Calu3 (cell line): ENCODE results near the gene NTRK2. TPM values are rescaled to one million over a fixed set of nuclear protein-coding genes. Genes with fewer than 3 reads are reported as not detected.

Source experiments
- BruUV-seq: library from RNA; stranded (reverse); fragments of 400-500 nt; replicated peaks from 2 replicates; lab custom pipeline; 2021; lab: Mats Ljungman, UMichigan
- CTCF ChIA-PET: fragments of 300-600 bp; sonication (Branson Sonifier 250); formaldehyde crosslinking; loops from one replicate; lab custom pipeline; 2022; ENCODE audit warnings: antibody characterized with exemption; lab: Charles Lee
- DNase-seq: peaks from one replicate; pipeline ENCODE4 v3.0.0; 2022
- H3K27ac Mint-ChIP-seq: one replicate; pipeline ENCODE4 v1.8.0; 2022; ENCODE audit warnings: mixed read lengths; ENCODE audit not compliant: unreplicated experiment
- H3K27me3 Mint-ChIP-seq: one replicate; pipeline ENCODE4 v1.8.0; 2022; ENCODE audit warnings: mixed read lengths; ENCODE audit not compliant: unreplicated experiment
- H3K36me3 Mint-ChIP-seq: one replicate; pipeline ENCODE4 v1.8.0; 2022; ENCODE audit warnings: mild to moderate bottlenecking, moderate library complexity, mixed read lengths; ENCODE audit not compliant: insufficient read depth, unreplicated experiment
- H3K4me1 Mint-ChIP-seq: one replicate; pipeline ENCODE4 v1.8.0; 2022; ENCODE audit warnings: mild to moderate bottlenecking, low read depth, mixed read lengths; ENCODE audit not compliant: unreplicated experiment
- H3K4me3 Mint-ChIP-seq: one replicate; pipeline ENCODE4 v1.8.0; 2022; ENCODE audit warnings: mild to moderate bottlenecking, low read depth, moderate library complexity, mixed read lengths; ENCODE audit not compliant: unreplicated experiment
- H3K9me3 Mint-ChIP-seq: one replicate; pipeline ENCODE4 v1.8.0; 2022; ENCODE audit warnings: low read depth, mixed read lengths; ENCODE audit not compliant: unreplicated experiment
- CTCF ChIP-seq: fragments of 200-600 bp; IDR thresholded peaks from one replicate; pipeline ENCODE4 v1.8.0; 2022; ENCODE audit warnings: antibody characterized with exemption; ENCODE audit not compliant: unreplicated experiment
- intact Hi-C: fragments of 100-400 bp; cut with micrococcal nuclease; formaldehyde crosslinking; loops from one replicate; pipeline ENCODE4 v1.10.0; 2022; ENCODE audit not compliant: unreplicated experiment
- total RNA-seq: library from RNA; stranded (reverse); gene quantifications from 2 replicates; pipeline ENCODE4 v1.2.3, GENCODE V29; 2022

Gene NTRK2
- total RNA-seq, 1 experiment from 2014 or later = 2.1 TPM

- no peak for TF ChIP-seq CTCF
- DNase-seq = no peak
- no peak overlapping the region for H3K4me3 Mint-ChIP-seq
- no TSS peak for BruUV-seq
- no peaks in the 10 kb centered on the region for H3K9me3 Mint-ChIP-seq
- CTCF ChIA-PET = no interaction called here
- no peak overlapping the region for H3K27ac Mint-ChIP-seq
- no peaks in the 10 kb centered on the region for H3K27me3 Mint-ChIP-seq
- H3K36me3 Mint-ChIP-seq = no peaks in the 10 kb centered on the region
- H3K4me1 Mint-ChIP-seq = peaks cover 18% of the 10 kb centered on the region
- intact Hi-C loops = no loop called here
These were observed 322.0 kb downstream of the NTRK2 start for GRCh38 chr9:84991514-84991870.

- no peak for DNase-seq
- BruUV-seq = no TSS peak
- H3K27ac Mint-ChIP-seq = no peak overlapping the region
- TF ChIP-seq CTCF = no peak
- peaks cover 26% of the 10 kb centered on the region for H3K4me1 Mint-ChIP-seq
- CTCF ChIA-PET = no interaction called here
- intact Hi-C loops = no loop called here
- H3K9me3 Mint-ChIP-seq = no peaks in the 10 kb centered on the region
- no peak overlapping the region for H3K4me3 Mint-ChIP-seq
- H3K36me3 Mint-ChIP-seq = no peaks in the 10 kb centered on the region
- H3K27me3 Mint-ChIP-seq = no peaks in the 10 kb centered on the region
These were observed 322.9 kb downstream of the NTRK2 start for GRCh38 chr9:84992381-84992780.

GRCh38 chr9:84993105-84993504 is 323.6 kb downstream of the NTRK2 start:
- H3K27me3 Mint-ChIP-seq = no peaks in the 10 kb centered on the region
- no peaks in the 10 kb centered on the region for H3K36me3 Mint-ChIP-seq
- no peak for TF ChIP-seq CTCF
- H3K9me3 Mint-ChIP-seq = no peaks in the 10 kb centered on the region
- H3K4me1 Mint-ChIP-seq = peaks cover 30% of the 10 kb centered on the region
- CTCF ChIA-PET = interaction anchor here (0.5 kb wide), 1 partner anchor 100 kb away, joined by 3 read pairs; no protein-coding TSS in a partner anchor
- no peak for DNase-seq
- no TSS peak for BruUV-seq
- no peak overlapping the region for H3K27ac Mint-ChIP-seq
- intact Hi-C loops = no loop called here
- no peak overlapping the region for H3K4me3 Mint-ChIP-seq

GRCh38 chr9:84996029-84996428 is 326.5 kb downstream of the NTRK2 start:
- BruUV-seq = no TSS peak
- no peak for DNase-seq
- TF ChIP-seq CTCF = no peak
- Mint-ChIP-seq H3K36me3 (no peaks in the 10 kb centered on the region), H3K4me3 (no peak overlapping the region), H3K4me1 (peaks cover 30% of the 10 kb centered on the region), H3K27me3 (no peaks in the 10 kb centered on the region), H3K9me3 (no peaks in the 10 kb centered on the region), H3K27ac (no peak overlapping the region)
- intact Hi-C loops = no loop called here
- CTCF ChIA-PET = no interaction called here
